Measurements from ENCODE around the gene DTX4. TPM values are rescaled to one million over a fixed set of nuclear protein-coding genes. Genes with fewer than 3 reads are reported as not detected.

DTX4 gene
- total RNA-seq, 1 experiment from 2014 or later: 7.6 TPM

DNA sequence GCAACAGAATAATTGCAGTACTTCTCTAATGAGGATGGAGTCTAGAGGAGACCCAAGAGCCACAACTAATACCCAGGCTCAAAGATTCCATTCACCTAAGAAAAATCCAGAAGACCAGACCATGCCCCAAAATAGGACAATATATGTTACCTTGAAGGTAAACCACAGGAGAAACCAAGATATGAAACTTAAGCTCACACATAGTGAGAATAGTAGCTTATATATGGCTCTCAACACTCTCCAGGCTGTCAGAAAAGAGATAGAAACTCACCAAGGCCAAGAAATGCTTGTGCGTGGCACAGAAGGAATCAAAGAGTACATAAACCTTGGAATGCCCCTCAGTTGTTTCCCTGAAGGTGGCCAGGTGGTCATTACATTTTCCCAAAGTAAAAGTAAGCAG is 20.2 kb upstream of the DTX4 start:
- POLR2A ChIA-PET: no interaction called here
- BruUV-seq (replicated peaks): no TSS peak
- Histone ChIP-seq H2AFZ (ENCODE audit: low read depth, low read length, poor library complexity, severe bottlenecking) (no peak overlapping the region), H3K9ac (ENCODE audit: low read length) (no peak overlapping the region), H3K4me2 (ENCODE audit: low read length) (no peak overlapping the region), H3K9me3 (ENCODE audit: control insufficient read depth in 1 of 2, insufficient read depth in 1 of 2, low read depth in 1 of 2, low read length in 2 of 2) (no peaks in the 10 kb centered on the region), H3K36me3 (ENCODE audit: control insufficient read depth in 1 of 2, insufficient read depth in 2 of 2, low read length in 2 of 2) (peaks cover 3 to 19% of the 10 kb centered on the region in 2 experiments), H3K4me3 (replicated peaks in 1 of 2; ENCODE audit: low read depth in 1 of 2, low read length in 2 of 2) (no peak overlapping the region), H3K27me3 (ENCODE audit: insufficient read depth, low read length) (no peaks in the 10 kb centered on the region), H3K27ac (ENCODE audit: low read depth, low read length) (no peak overlapping the region), H3K79me2 (ENCODE audit: insufficient read depth, low read length) (no peaks in the 10 kb centered on the region), H4K20me1 (ENCODE audit: insufficient read depth) (no peaks in the 10 kb centered on the region), H3K4me1 (ENCODE audit: control insufficient read depth in 1 of 2, insufficient read depth in 2 of 2, low read length in 2 of 2) (no peaks in the 10 kb centered on the region), H3K9me2 (ENCODE audit: insufficient read depth) (no peaks in the 10 kb centered on the region)
- DNase-seq (ENCODE audit: low read depth, low spot score) (no peak), ATAC-seq (no peak)
- intact Hi-C loops (cut with micrococcal nuclease): no loop called here
- RAD21 ChIA-PET (ENCODE audit: low non-redundant PET in 1 of 2, low total read pairs in 2 of 2, uncharacterized antibody in 2 of 2, unreplicated experiment in 2 of 2): no interaction called here
- CTCF ChIA-PET: no interaction called here
- TF ChIP-seq CEBPB (IDR thresholded peaks at IDR 0.05; ENCODE audit: low read depth) (no peak), SP1 (IDR thresholded peaks at IDR 0.05; ENCODE audit: low read depth) (no peak), ZNF274 (IDR thresholded peaks at IDR 0.05; ENCODE audit: low read depth, low read length) (no peak), ZFX (IDR thresholded peaks at IDR 0.05) (no peak)
- TF ChIP-seq, protein P1, sequence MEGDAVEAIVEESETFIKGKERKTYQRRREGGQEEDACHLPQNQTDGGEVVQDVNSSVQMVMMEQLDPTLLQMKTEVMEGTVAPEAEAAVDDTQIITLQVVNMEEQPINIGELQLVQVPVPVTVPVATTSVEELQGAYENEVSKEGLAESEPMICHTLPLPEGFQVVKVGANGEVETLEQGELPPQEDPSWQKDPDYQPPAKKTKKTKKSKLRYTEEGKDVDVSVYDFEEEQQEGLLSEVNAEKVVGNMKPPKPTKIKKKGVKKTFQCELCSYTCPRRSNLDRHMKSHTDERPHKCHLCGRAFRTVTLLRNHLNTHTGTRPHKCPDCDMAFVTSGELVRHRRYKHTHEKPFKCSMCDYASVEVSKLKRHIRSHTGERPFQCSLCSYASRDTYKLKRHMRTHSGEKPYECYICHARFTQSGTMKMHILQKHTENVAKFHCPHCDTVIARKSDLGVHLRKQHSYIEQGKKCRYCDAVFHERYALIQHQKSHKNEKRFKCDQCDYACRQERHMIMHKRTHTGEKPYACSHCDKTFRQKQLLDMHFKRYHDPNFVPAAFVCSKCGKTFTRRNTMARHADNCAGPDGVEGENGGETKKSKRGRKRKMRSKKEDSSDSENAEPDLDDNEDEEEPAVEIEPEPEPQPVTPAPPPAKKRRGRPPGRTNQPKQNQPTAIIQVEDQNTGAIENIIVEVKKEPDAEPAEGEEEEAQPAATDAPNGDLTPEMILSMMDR (IDR thresholded peaks at IDR 0.05 in 2 of 3, conservative IDR thresholded peaks at IDR 0.05 in 1 of 3; ENCODE audit: borderline replicate concordance in 1 of 3, insufficient read depth in 1 of 3, low read depth in 2 of 3, low read length in 2 of 3): no peak
- TF ChIP-seq, protein P2, sequence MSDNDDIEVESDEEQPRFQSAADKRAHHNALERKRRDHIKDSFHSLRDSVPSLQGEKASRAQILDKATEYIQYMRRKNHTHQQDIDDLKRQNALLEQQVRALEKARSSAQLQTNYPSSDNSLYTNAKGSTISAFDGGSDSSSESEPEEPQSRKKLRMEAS (IDR thresholded peaks at IDR 0.05): no peak

DNA sequence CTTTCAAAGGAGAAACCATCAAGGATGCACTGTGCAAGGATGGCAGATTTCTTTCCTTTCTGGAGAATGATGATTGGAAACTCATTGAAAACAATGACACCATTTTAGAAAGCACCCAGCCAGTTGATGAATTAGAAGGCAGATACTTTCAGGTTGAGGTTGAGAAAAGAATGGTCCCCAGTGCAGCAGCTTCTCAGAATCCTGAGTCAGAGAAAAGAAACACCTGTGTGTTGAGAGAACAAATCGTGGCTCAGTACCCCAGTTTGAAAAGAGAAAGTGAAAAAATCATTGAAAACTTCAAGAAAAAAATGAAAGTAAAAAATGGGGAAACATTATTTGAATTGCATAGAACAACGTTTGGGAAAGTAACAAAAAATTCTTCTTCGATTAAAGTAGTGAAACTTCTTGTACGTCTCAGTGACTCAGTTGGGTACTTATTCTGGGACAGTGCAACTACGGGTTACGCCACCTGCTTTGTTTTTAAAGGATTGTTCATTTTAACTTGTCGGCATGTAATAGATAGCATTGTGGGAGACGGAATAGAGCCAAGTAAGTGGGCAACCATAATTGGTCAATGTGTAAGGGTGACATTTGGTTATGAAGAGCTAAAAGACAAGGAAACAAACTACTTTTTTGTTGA is 19.5 kb upstream of the DTX4 start:
- Histone ChIP-seq H3K9me2 (ENCODE audit: insufficient read depth) (no peaks in the 10 kb centered on the region), H3K36me3 (ENCODE audit: control insufficient read depth in 1 of 2, insufficient read depth in 2 of 2, low read length in 2 of 2) (peaks cover 3 to 19% of the 10 kb centered on the region in 2 experiments), H3K27ac (ENCODE audit: low read depth, low read length) (no peak overlapping the region), H3K4me3 (replicated peaks in 1 of 2; ENCODE audit: low read depth in 1 of 2, low read length in 2 of 2) (no peak overlapping the region), H3K4me2 (ENCODE audit: low read length) (no peak overlapping the region), H3K4me1 (ENCODE audit: control insufficient read depth in 1 of 2, insufficient read depth in 2 of 2, low read length in 2 of 2) (no peaks in the 10 kb centered on the region), H3K27me3 (ENCODE audit: insufficient read depth, low read length) (no peaks in the 10 kb centered on the region), H4K20me1 (ENCODE audit: insufficient read depth) (no peaks in the 10 kb centered on the region), H3K79me2 (ENCODE audit: insufficient read depth, low read length) (no peaks in the 10 kb centered on the region), H3K9ac (ENCODE audit: low read length) (no peak overlapping the region), H2AFZ (ENCODE audit: low read depth, low read length, poor library complexity, severe bottlenecking) (no peak overlapping the region), H3K9me3 (ENCODE audit: control insufficient read depth in 1 of 2, insufficient read depth in 1 of 2, low read depth in 1 of 2, low read length in 2 of 2) (no peaks in the 10 kb centered on the region)
- POLR2A ChIA-PET: no interaction called here
- CTCF ChIA-PET: no interaction called here
- RAD21 ChIA-PET (ENCODE audit: low non-redundant PET in 1 of 2, low total read pairs in 2 of 2, uncharacterized antibody in 2 of 2, unreplicated experiment in 2 of 2): no interaction called here
- intact Hi-C loops (cut with micrococcal nuclease): no loop called here
- BruUV-seq (replicated peaks): no TSS peak
- DNase-seq (ENCODE audit: low read depth, low spot score) (no peak), ATAC-seq (no peak)
- no peak for TF ChIP-seq EZH2 (IDR thresholded peaks at IDR 0.05)
- no peak for TF ChIP-seq POLR2AphosphoS5 (IDR thresholded peaks at IDR 0.05; ENCODE audit: low read depth, low read length)
- no peak for TF ChIP-seq FOSL1 (IDR thresholded peaks at IDR 0.05; ENCODE audit: low read depth)
- TF ChIP-seq RAD21 (IDR thresholded peaks at IDR 0.05; ENCODE audit: low read depth): no peak
- TF ChIP-seq TCF7L2 (IDR thresholded peaks at IDR 0.05; ENCODE audit: borderline replicate concordance, extremely low read depth, insufficient read depth, insufficient read length): no peak
- TF ChIP-seq ZNF274 (IDR thresholded peaks at IDR 0.05; ENCODE audit: low read depth, low read length): no peak
- TF ChIP-seq ZFX (IDR thresholded peaks at IDR 0.05): no peak
- TF ChIP-seq, protein P3, sequence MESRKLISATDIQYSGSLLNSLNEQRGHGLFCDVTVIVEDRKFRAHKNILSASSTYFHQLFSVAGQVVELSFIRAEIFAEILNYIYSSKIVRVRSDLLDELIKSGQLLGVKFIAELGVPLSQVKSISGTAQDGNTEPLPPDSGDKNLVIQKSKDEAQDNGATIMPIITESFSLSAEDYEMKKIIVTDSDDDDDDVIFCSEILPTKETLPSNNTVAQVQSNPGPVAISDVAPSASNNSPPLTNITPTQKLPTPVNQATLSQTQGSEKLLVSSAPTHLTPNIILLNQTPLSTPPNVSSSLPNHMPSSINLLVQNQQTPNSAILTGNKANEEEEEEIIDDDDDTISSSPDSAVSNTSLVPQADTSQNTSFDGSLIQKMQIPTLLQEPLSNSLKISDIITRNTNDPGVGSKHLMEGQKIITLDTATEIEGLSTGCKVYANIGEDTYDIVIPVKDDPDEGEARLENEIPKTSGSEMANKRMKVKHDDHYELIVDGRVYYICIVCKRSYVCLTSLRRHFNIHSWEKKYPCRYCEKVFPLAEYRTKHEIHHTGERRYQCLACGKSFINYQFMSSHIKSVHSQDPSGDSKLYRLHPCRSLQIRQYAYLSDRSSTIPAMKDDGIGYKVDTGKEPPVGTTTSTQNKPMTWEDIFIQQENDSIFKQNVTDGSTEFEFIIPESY (IDR thresholded peaks at IDR 0.05; ENCODE audit: extremely low read depth, insufficient replicate concordance, low read length): no peak
- TF ChIP-seq CBX3 (IDR thresholded peaks at IDR 0.05; ENCODE audit: low read depth): no peak

All from HCT116 (cell line).